ENCODE measurements around the gene KRTAP10-11.

KRTAP10-11 gene

GRCh38 chr21:44695641-44696040 is 49.4 kb downstream of the KRTAP10-11 start:
- no peak for DNase-seq (ENCODE audit: low spot score)

- DNase-seq (ENCODE audit: low spot score) = no peak
Measured at GRCh38 chr21:44696572-44696971, 50.4 kb downstream of the KRTAP10-11 start.
